Mucosa of rectum (tissue), 2 donors: ENCODE results near the gene NFATC4.

Experiments used
- H3K27ac ChIP-seq, 2 donors: one replicate each; pipeline ENCODE4 v1.7.0; 2013; ENCODE audit warnings: inconsistent platforms in 2 of 2, low read depth in 2 of 2, low read length in 2 of 2
- H3K27me3 ChIP-seq, 2 donors: one replicate each; pipeline ENCODE4 v1.7.0; 2013; ENCODE audit warnings: low read length in 2 of 2; ENCODE audit not compliant: control insufficient read depth in 2 of 2, insufficient read depth in 2 of 2
- H3K36me3 ChIP-seq, 2 donors: one replicate each; pipeline ENCODE4 v1.7.0; 2013; ENCODE audit warnings: low read length in 2 of 2; ENCODE audit not compliant: control insufficient read depth in 2 of 2, insufficient read depth in 2 of 2
- H3K4me1 ChIP-seq, 2 donors: one replicate each; pipeline ENCODE4 v1.7.0; 2013; ENCODE audit warnings: low read length in 2 of 2, mild to moderate bottlenecking in 1 of 2; ENCODE audit not compliant: control insufficient read depth in 2 of 2, insufficient read depth in 2 of 2
- H3K4me3 ChIP-seq, 2 donors: one replicate each; pipeline ENCODE4 v1.7.0; 2013; ENCODE audit warnings: low read length in 2 of 2
- H3K9ac ChIP-seq, 2 donors: one replicate each; pipeline ENCODE4 v1.7.0; 2013; ENCODE audit warnings: low read length in 2 of 2, low read depth in 1 of 2, mild to moderate bottlenecking in 1 of 2
- H3K9me3 ChIP-seq, 2 donors: one replicate each; pipeline ENCODE4 v1.7.0; 2013; ENCODE audit warnings: low read length in 2 of 2; ENCODE audit not compliant: control insufficient read depth in 2 of 2
- donor health status: healthy.
- donor health status: Normal muscosa, but diverticular disease.

The NFATC4 gene

GRCh38 chr14:24395609-24396582, 27.9 kb downstream of the NFATC4 start:
- Histone ChIP-seq H3K36me3 (no peaks in the 10 kb centered on the region), H3K4me3 (no peak overlapping the region), H3K4me1 (peaks cover 22 to 24% of the 10 kb centered on the region in 2 donors), H3K27me3 (no peaks in the 10 kb centered on the region), H3K9ac (no peak overlapping the region), H3K9me3 (no peaks in the 10 kb centered on the region), H3K27ac (no peak overlapping the region)

- H3K27me3 ChIP-seq = no peaks in the 10 kb centered on the region
- peak overlapping the region; percentile 19 to 45 for H3K27ac ChIP-seq
- peak overlapping the region; percentile 44 to 57 for H3K4me3 ChIP-seq
- H3K9me3 ChIP-seq = no peaks in the 10 kb centered on the region
- peak overlapping the region in 1 of 2 donors; percentile 38 for H3K9ac ChIP-seq
- H3K36me3 ChIP-seq = no peaks in the 10 kb centered on the region
- peaks cover 18 to 22% of the 10 kb centered on the region in 2 donors for H3K4me1 ChIP-seq
These were observed 29.8 kb downstream of the NFATC4 start for GRCh38 chr14:24397639-24398292.

- Histone ChIP-seq H3K4me1 (peaks cover 16 to 20% of the 10 kb centered on the region in 2 donors), H3K4me3 (peak overlapping the region; percentile 44 to 57)
These were observed 30.3 kb downstream of the NFATC4 start for GRCh38 chr14:24398293-24398652.

GRCh38 chr14:24398653-24399446, 30.9 kb downstream of the NFATC4 start, which contains the start of gene NYNRIN:
NYNRIN (plus strand) TSS chr14:24399003; CDS start chr14:24399247, 244 bp downstream.
- Histone ChIP-seq H3K27ac (peak within 1 kb of the TSS; percentile 35 to 63), H3K4me1 (peaks cover 16 to 20% of the 10 kb centered on the region in 2 donors), H3K9ac (peak within 1 kb of the TSS; percentile 63 to 74), H3K36me3 (no peaks in the 10 kb centered on the region), H3K4me3 (peak within 1 kb of the TSS; percentile 57 to 76), H3K27me3 (no peaks in the 10 kb centered on the region), H3K9me3 (no peaks in the 10 kb centered on the region)

More at GRCh38 chr14:24398293-24398652, 30.3 kb downstream of the NFATC4 start:
- H3K27me3 ChIP-seq = no peaks in the 10 kb centered on the region
- no peaks in the 10 kb centered on the region for H3K36me3 ChIP-seq
- H3K27ac ChIP-seq = peak overlapping the region; percentile 19 to 45
- H3K9ac ChIP-seq = peak overlapping the region in 1 of 2 donors; percentile 38
- no peaks in the 10 kb centered on the region for H3K9me3 ChIP-seq

GRCh38 chr14:24399447-24399822, 31.5 kb downstream of the NFATC4 start:
- Histone ChIP-seq H3K9ac (peak overlapping the region; percentile 63 to 74), H3K36me3 (no peaks in the 10 kb centered on the region), H3K27ac (peak overlapping the region; percentile 35 to 63), H3K4me1 (peaks cover 16 to 20% of the 10 kb centered on the region in 2 donors), H3K9me3 (no peaks in the 10 kb centered on the region), H3K27me3 (no peaks in the 10 kb centered on the region), H3K4me3 (peak overlapping the region; percentile 57 to 76)

GRCh38 chr14:24399999-24400718, 32.2 kb downstream of the NFATC4 start:
- Histone ChIP-seq H3K4me3 (peak overlapping the region; percentile 57 to 76), H3K4me1 (peaks cover 16 to 20% of the 10 kb centered on the region in 2 donors), H3K27me3 (no peaks in the 10 kb centered on the region), H3K9ac (peak overlapping the region in 1 of 2 donors; percentile 63), H3K9me3 (no peaks in the 10 kb centered on the region), H3K27ac (peak overlapping the region in 1 of 2 donors; percentile 63), H3K36me3 (no peaks in the 10 kb centered on the region)

GRCh38 chr14:24401810-24402702, 34.1 kb downstream of the NFATC4 start:
- Histone ChIP-seq H3K36me3 (no peaks in the 10 kb centered on the region), H3K27ac (no peak overlapping the region), H3K4me1 (peaks cover 16 to 20% of the 10 kb centered on the region in 2 donors), H3K27me3 (no peaks in the 10 kb centered on the region), H3K9me3 (no peaks in the 10 kb centered on the region), H3K9ac (no peak overlapping the region), H3K4me3 (no peak overlapping the region)

GRCh38 chr14:24403294-24403998, 35.5 kb downstream of the NFATC4 start:
- no peaks in the 10 kb centered on the region for H3K27me3 ChIP-seq
- peaks cover 11 to 16% of the 10 kb centered on the region in 2 donors for H3K4me1 ChIP-seq

More at GRCh38 chr14:24403294-24403998, 35.5 kb downstream of the NFATC4 start:
- Histone ChIP-seq H3K9me3 (no peaks in the 10 kb centered on the region), H3K27ac (no peak overlapping the region), H3K9ac (no peak overlapping the region), H3K4me3 (no peak overlapping the region), H3K36me3 (peaks cover 0 to 5% of the 10 kb centered on the region in 2 donors)
